Ascending aorta (tissue), 2 donors: ENCODE results near the gene B4GALNT1. TPM values are rescaled to one million over a fixed set of nuclear protein-coding genes. Genes with fewer than 3 reads are reported as not detected.
A peak's percentile ranks its signal among the peaks of the same experiment; 100 is the strongest.
"Not testable (repeated sequence)": the region's sequence is repeated elsewhere in the genome, so short reads cannot be mapped to it uniquely, and the experiment has no call there.

Experiments used
- DNase-seq, 2 donors: peaks; one replicate each; pipeline ENCODE4 v3.0.0-alpha.2; 2019; ENCODE audit warnings: low spot score in 2 of 2
- H3K27ac ChIP-seq, 2 donors: fragments of 200-600 bp; sonication (generic); one replicate each; pipeline ENCODE4 v1.5.1; 2016 to 2017; ENCODE audit warnings: mild to moderate bottlenecking in 1 of 2
- H3K27me3 ChIP-seq: fragments of 200-600 bp; sonication (generic); one replicate; pipeline ENCODE4 v1.5.1; 2017
- H3K36me3 ChIP-seq, 2 donors: fragments of 200-600 bp; sonication (generic); one replicate each; pipeline ENCODE4 v1.5.1; 2016
- H3K4me1 ChIP-seq, 2 donors: fragments of 200-600 bp; sonication (generic); one replicate each; pipeline ENCODE4 v1.5.1; 2016 to 2017; ENCODE audit warnings: mild to moderate bottlenecking in 1 of 2
- H3K4me3 ChIP-seq, 2 donors: fragments of 200-600 bp; sonication (generic); one replicate each; pipeline ENCODE4 v1.5.1; 2016 to 2017; ENCODE audit warnings: mild to moderate bottlenecking in 1 of 2
- H3K9me3 ChIP-seq, 2 donors: fragments of 200-600 bp; sonication (generic); one replicate each; pipeline ENCODE4 v1.5.1; 2016
- CTCF ChIP-seq, 3 experiments: fragments of 200-600 bp in 2 of 3; fragments of 450-650 bp in 1 of 3; sonication (generic) in 2 of 3; IDR thresholded peaks; one replicate each; pipeline ENCODE4 v1.5.1; 2016 to 2019; ENCODE audit warnings: antibody characterized with exemption in 3 of 3, mild to moderate bottlenecking in 1 of 3, moderate library complexity in 1 of 3
- intact Hi-C: fragments of 100-400 bp; cut with DNase I; formaldehyde crosslinking; loops from one replicate; pipeline ENCODE4 v1.15.1; 2023
- total RNA-seq: library from RNA; depleted of rRNA; stranded (reverse); fragments of >200 nt; gene quantifications from one replicate; pipeline ENCODE4 v1.1.0, GENCODE V29; 2016

Gene B4GALNT1
- total RNA-seq, 1 donor from 2014 or later, result 16.6 TPM

DNA sequence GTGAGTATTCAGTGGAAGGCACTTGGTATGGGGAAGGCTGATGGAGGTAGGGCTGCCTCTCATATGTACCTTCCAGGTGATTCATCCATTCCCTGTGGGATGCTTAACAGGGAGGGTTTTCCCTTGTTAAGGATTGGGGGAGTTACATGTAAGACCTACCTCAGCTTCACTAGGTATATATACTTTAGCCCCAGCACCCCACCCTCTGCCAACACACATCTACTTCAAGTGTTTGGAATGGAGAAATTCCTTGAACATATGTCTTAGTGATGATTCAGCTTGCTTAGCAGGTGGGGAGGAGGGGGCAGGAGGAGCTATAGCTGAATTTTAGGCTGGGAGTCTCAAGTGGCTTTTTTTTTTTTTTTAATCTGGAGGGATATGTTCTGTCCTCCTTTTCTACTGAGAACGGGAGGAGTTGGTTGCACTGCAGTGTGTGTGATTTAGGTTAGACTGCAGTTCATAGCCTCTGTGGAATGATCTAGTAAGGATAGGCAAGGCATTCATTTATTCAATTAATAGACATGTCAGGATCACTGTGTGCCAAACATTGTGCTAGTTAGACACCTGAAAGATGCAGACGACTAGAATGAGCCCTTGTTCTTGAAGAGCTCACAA is 40.3 kb downstream of the B4GALNT1 start:
- Histone ChIP-seq H3K36me3 (peaks cover 14 to 32% of the 10 kb centered on the region in 2 donors), H3K4me1 (peaks cover 0 to 19% of the 10 kb centered on the region in 2 donors), H3K9me3 (no peaks in the 10 kb centered on the region), H3K27ac (no peak overlapping the region), H3K4me3 (no peak overlapping the region), H3K27me3 (no peaks in the 10 kb centered on the region)
- no peak for DNase-seq
- TF ChIP-seq CTCF (IDR thresholded peaks at IDR 0.05), result no peak
- intact Hi-C loops, result no loop called here

GRCh38 chr12:57591782-57592325 is 41.1 kb downstream of the B4GALNT1 start:
- no peak for DNase-seq
- intact Hi-C loops, result loop anchor here (2.0 kb wide), 2 partner anchors 19 to 29 kb away; partner anchors contain the start of gene ARHGEF25
- Histone ChIP-seq H3K4me1 (peaks cover 0 to 19% of the 10 kb centered on the region in 2 donors), H3K27me3 (no peaks in the 10 kb centered on the region), H3K9me3 (no peaks in the 10 kb centered on the region), H3K36me3 (peaks cover 9 to 24% of the 10 kb centered on the region in 2 donors), H3K4me3 (peak overlapping the region; percentile 79 to 99), H3K27ac (peak overlapping the region; percentile 82 to 89)
- no peak for TF ChIP-seq CTCF (IDR thresholded peaks at IDR 0.05)

DNA sequence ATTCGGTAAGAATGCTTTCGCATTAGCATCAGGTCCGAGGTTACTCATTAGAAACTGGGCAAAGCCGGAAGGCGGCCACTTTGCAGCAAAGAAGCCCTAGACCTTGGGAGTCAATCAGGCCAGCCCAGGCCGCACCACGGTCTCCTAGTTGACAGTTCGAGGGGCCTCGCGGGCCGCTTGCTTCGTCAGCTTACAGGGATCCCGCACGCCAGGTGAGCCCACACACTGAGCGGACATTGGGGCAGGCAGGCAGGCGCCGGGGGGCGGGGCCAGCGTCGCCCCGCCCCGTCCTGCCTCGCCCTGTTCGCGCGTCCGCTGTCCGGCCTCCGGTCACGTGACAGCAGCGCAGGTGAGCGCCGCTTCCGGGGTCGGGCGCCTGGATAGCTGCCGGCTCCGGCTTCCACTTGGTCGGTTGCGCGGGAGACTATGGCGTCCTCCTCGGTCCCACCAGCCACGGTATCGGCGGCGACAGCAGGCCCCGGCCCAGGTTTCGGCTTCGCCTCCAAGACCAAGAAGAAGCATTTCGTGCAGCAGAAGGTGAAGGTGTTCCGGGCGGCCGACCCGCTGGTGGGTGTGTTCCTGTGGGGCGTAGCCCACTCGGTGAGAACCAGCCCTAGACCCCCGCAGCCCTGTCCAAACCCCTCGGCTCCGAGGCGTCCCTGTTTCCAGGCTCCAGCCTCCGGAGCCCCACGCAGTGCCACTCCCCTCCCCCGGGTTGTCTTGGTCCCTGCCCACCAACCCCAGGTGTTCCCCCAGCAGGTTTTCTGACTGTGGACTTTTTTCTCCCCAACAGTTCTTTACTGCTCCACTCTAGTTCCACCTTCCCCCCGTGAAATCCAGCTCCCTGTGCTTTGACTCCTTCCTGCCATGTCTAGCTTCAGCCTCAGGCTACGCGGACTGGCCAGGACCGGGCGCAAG is 41.9 kb downstream of the B4GALNT1 start, which contains the start of gene PIP4K2C:
Gene PIP4K2C, plus strand, starts transcription at position 329 of the 918 bp plus-strand sequence. Its CDS starts 98 bp downstream, at position 427.
- peak; percentile 53 to 86 for DNase-seq
- H3K36me3 ChIP-seq, result peaks cover 9 to 19% of the 10 kb centered on the region in 2 donors
- no peaks in the 10 kb centered on the region for H3K27me3 ChIP-seq
- no peaks in the 10 kb centered on the region for H3K9me3 ChIP-seq
- H3K4me3 ChIP-seq, result peak within 1 kb of the TSS; percentile 79 to 99
- intact Hi-C loops, result loop anchor here (2.0 kb wide), 2 partner anchors 20 to 30 kb away; partner anchors contain the start of gene ARHGEF25
- H3K4me1 ChIP-seq, result peaks cover 0 to 19% of the 10 kb centered on the region in 2 donors
- no peak for TF ChIP-seq CTCF (IDR thresholded peaks at IDR 0.05)
- peak within 1 kb of the TSS; percentile 82 to 89 for H3K27ac ChIP-seq

GRCh38 chr12:57590479-57590863 is 42.5 kb downstream of the B4GALNT1 start:
- H3K27me3 ChIP-seq, result no peaks in the 10 kb centered on the region
- no peak for TF ChIP-seq CTCF (IDR thresholded peaks at IDR 0.05)
- H3K36me3 ChIP-seq, result peaks cover 2 to 12% of the 10 kb centered on the region in 2 donors
- peak overlapping the region; percentile 82 to 89 for H3K27ac ChIP-seq
- H3K4me3 ChIP-seq, result peak overlapping the region; percentile 79 to 99
- intact Hi-C loops, result loop anchor here (2.0 kb wide), 2 partner anchors 20 to 30 kb away; partner anchors contain the start of gene ARHGEF25
- no peaks in the 10 kb centered on the region for H3K9me3 ChIP-seq
- no peak for DNase-seq
- H3K4me1 ChIP-seq, result peaks cover 0 to 19% of the 10 kb centered on the region in 2 donors

DNA sequence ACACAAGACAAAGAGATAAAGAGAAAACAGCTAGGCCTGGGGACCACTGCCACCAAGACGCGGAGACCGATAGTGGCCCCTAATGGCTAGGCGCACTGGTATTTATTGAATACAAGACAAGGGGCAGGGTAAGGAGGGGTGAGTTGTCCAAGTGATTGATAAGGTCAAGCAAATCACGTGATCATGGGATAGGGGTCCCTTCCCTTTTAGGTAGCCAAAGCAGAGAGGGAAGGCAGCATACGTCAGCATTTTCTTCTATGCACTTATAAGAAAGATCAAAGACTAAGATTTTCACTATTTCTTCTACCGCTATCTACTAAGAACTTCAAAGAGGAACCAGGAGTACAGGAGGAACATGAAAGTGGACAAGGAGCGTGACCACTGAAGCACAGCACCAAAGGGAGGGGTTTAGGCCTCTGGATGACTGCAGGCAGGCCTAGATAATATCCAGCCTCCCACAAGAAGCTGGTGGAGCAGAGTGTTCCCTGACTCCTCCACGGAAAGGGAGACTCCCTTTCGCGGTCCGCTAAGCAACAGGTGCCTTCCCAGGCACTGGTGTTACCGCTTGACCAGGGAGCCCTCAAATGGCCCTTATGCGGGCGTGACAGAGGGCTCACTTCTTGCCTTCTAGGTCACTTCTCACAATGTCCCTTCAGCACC is 43.9 kb downstream of the B4GALNT1 start:
- H3K4me3 ChIP-seq, H3K9me3 ChIP-seq, H3K27me3 ChIP-seq, DNase-seq, H3K27ac ChIP-seq, H3K36me3 ChIP-seq, intact Hi-C loops: not testable (repeated sequence)
- H3K4me1 ChIP-seq, result peaks cover 0 to 19% of the 10 kb centered on the region in 2 donors
